GM12878 (cell line): ENCODE results near the gene DTD1.

Experiments
- E4F1 ChIP-seq: fragments of 450-650 bp; IDR thresholded peaks from 2 replicates; pipeline ENCODE4 v1.6.1; 2018; ENCODE audit warnings: borderline replicate concordance, mild to moderate bottlenecking; ENCODE audit not compliant: partially characterized antibody
- PBX3 ChIP-seq: IDR thresholded peaks from 2 replicates; pipeline ENCODE4 v1.6.1; 2011; ENCODE audit warnings: mild to moderate bottlenecking, low read depth, low read length, moderate library complexity; ENCODE audit not compliant: insufficient replicate concordance

GRCh38 chr20:18683839-18684238 is 96.0 kb downstream of the DTD1 start:
- TF ChIP-seq E4F1 = no peak
- no peak for TF ChIP-seq PBX3
